A204.1 (cell line): ENCODE measurements around the gene WDR75.
"Not testable (repeated sequence)": the region's sequence is repeated elsewhere in the genome, so short reads cannot be mapped to it uniquely, and the experiment has no call there.

Experiments
- FAIRE-seq: peaks from 2 replicates; lab custom pipeline; 2012; peaks lifted over from hg19 to GRCh38; lab: Jason Lieb, UNC

Gene WDR75

DNA sequence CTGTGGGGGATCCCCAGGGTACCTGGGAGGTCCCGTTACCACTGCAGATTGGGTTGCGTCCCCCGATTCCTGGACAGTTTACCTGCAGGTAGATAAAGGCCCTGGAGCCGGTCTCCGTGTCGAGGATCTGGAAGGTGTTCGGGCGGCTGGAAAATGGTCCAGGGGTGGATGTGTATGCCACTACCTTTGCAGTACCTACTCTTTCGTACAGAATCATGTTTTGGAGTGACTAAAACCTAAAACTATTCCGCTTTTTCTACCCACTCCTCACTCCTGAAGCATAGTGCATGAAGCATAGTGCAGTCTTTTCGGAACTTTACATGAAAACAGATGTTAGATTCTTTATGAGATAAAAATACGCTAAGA lies 418 bp downstream of the WDR75 start:
- FAIRE-seq = no peak

DNA sequence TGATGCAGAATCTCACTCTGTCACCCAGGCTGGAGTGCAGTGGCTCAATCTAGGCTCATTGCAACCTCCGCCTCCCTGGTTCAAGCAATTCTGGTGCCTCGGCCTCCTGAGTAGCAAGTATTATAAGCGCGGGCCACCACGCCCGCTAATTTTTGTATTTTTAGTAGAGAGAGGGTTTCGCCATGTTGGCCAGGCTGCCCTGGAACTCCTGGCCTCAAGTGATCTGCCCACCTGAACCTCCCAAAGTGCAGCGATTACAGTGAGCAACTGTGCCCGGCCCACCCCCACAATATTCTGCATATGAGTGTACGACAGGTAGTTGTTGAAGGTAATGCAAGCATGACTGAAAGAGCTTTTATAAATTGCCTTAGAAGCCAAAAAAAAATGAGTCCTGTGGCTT lies 1.2 kb downstream of the WDR75 start:
- no peak for FAIRE-seq

DNA sequence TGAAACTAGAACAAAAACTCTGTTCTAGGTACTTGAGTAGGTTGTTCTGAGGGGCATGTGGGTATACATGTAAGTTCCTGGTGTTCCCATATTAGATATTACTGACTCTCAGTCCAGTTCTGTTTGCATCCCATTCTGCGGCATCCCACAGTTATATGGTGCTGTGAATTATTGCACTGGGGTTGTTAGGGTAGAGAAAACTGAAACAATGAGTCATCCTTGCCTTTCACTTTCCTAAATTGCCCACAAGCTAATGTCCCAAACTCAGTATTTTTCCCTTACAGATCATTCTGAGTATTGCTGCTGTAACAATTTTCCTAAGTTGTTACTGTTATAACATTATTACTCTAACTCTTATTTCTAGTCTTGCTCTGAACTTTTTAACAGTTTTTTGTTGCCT lies 3.0 kb downstream of the WDR75 start:
- no peak for FAIRE-seq

DNA sequence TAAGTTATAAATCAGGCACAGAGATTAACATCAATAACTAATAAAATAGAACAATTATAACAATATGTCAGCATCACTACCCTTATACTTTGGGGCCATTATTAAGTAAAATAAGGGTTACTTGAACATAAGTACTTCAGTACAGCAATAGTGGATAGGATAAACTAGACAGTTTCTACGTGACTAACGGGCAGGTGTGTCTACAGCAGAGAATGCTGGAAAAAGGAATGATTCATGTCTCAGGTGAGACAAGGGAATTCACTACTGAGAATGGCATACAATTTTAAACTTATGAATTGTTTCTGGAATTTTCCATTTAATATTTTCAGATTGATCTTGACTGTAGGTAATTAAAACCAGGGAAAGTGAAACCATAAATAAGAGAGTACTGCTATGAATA lies 5.5 kb downstream of the WDR75 start:
- no peak for FAIRE-seq

DNA sequence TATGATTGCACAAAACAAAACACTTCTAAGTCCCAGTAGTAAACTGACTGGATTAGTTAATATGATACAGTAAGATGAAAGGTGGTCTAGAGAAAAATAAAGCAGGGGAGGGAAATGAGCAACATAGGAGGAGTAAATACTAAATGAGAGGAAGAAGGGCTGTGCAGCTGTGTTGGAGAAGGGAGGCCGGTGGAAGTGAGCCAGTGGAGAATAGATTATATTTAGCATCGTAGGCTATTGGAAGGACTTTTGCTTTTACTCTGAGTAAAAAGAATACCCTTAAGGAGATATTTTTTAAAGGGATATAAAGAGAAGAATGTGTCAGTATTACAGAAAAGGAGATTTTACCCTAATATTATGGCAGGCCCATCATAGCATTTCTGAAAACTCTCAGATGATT lies 12.7 kb downstream of the WDR75 start:
- no peak for FAIRE-seq

DNA sequence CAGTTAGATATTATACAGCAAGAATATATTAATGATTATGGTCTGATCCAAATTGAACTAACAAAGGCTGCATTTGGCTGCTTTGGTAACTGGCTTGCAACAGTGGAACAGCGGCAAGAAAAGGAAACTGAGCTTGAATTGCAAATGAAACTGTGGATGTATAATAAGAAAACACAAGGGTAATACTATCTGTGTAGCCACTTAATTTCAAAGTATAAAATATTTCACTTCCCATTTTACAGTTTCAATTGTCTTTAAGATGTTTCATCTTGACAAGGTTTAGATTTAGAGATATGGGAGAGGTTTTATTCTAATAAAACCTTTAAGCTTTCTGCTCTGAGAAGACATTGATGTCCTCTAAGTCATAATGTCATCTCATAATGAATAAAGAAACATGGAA lies 23.8 kb downstream of the WDR75 start:
- no peak for FAIRE-seq

DNA sequence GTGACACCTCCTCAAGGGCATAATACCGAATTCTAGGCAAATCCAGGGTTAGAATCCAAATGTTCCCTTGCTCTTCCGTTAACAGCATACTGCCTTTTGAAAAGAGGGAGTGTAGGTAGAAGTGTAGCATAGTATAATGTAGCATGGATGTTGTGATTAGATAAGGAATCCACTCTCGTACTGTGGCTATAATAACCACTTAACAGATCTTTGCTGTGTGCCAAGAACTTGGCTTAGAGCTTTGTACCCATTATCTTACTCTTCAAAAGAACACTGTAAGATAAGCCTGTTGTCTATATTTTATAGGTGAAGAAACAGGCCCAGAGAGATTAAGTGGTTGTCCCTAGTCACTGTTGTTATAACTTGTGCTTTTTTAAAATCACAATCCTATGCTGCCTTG lies 24.2 kb downstream of the WDR75 start:
- FAIRE-seq = no peak

DNA sequence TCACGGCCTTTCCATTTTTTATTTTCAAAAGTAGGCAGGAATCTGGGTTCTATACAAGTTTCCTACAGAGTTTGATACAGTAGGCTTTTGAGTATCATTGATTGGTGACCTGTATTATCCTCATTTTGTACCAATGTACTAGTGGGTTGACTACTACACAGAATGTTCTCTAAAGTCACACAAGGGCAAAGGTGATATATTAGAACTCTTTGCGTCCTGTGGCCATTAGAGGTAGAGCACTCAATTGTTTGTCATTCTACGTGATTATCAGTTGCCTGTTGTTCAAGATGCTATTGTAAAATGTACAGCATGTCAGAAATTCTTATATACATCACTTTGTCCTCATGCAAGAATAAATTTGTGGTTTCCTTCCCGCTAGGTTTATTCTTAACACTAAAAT lies 24.8 kb downstream of the WDR75 start:
- FAIRE-seq = no peak

DNA sequence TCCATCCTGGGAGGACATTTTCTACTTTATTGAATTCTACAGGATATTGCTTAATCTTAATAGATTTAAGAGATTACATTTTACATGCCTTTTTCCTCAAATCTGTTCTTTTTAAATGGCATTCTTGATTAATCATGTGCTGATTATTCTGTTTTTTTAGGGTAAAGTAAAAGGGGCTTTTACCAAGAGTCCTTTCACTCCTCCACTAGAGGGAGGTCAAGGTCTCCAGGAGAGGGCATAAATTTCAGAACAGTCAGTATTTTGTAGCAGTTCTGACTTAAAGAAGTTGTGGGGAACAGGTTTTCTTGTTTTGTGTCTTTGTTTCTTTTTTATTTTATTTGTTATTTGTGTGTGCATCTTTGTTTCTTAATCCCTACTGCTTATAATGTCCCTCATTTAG lies 25.4 kb downstream of the WDR75 start:
- peak; percentile 70 for FAIRE-seq

DNA sequence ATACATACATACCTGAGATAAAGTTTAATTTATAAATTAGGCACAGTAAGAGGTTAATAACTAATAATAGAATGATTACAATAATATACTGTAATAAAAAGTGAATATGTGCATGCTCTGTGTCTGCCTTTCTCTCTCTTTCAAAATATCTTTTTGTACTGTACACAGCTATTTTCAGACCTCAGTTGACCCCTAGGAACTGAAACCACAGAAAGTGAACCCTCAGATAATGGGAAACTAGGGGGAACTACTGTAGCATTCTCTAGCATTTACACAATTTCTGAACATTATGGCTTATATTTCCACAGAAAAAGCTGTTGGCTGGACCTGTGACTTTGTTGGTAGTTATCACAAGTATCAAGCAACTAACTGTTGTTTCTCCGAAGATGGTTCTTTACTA lies 25.9 kb downstream of the WDR75 start:
- FAIRE-seq = no peak

DNA sequence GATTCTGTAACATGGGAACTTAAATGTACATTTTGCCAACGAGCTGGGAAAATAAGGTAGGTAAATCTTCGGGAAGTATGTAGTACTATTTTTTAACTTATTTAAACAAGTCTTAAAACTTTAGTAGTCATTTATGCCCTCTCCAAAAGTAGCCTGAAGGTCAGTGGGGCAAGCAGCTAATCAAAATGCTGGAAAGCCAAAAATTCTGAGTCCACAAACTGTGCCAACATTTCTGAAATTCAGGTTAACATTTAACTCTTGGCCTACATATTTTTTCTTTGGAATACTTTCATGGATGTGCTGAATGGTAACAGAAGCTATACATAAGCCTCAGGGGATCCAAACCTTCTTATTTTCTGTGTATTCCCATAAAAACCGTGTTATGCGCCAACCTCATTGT lies 26.3 kb downstream of the WDR75 start:
- FAIRE-seq = no peak

DNA sequence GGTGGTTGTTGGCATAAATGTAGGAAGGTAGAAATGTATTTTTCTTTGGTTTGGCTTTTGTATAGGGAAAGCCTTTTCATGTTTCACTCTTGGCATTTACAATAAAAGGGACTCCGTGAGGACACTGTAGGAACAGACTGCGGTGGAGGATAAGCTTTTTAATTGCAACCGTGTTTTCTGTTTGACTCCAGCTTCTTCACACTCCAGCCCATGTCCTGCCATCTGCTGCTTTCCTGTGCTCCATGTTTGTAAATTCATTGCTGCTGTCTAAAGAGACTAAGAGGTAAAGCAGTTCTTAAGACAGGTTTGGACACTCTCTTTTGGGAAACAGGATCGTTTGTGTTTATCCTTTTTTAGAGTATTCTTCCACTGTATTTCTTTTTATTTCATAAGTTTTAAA lies 33.3 kb downstream of the WDR75 start:
- FAIRE-seq = no peak

DNA sequence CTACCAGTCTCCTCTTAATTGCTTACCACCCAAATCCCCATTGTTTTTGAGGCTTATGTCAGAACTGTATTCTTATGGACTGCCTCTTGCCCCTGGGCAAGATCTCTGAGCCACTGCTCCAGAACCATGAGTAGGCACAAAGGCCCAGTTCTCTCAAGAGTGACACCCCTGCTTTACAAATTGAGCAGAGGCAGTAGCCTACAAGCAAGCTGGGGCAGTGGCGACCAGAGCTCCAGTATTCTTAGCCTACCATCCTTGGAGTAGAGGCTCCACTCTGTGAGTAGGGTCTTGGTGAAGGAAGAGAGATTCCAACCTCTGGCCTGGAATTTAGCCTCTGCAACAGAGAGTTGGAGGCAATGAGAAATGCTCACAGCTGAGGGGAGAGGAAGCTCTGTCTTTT lies 36.5 kb downstream of the WDR75 start:
- FAIRE-seq = no peak

DNA sequence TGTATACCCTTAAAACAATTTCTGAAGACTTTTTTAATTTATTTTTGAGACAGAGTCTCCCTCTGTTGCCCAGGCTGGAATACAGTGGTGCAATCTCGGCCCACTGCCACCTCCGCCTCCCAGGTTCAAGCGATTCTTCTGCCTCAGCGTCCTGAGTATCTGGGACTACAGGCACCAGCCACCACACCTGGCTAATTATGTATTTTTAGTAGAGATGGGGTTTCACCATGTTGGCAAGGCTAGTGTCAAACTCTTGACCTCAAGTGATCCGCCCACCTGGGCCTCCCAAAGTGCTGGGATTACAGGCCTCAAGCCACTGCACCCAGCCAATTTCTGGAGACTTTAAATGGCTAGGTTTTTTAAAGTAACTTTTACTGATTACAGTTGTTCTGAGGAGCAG lies 37.0 kb downstream of the WDR75 start:
- FAIRE-seq = not testable (repeated sequence)

DNA sequence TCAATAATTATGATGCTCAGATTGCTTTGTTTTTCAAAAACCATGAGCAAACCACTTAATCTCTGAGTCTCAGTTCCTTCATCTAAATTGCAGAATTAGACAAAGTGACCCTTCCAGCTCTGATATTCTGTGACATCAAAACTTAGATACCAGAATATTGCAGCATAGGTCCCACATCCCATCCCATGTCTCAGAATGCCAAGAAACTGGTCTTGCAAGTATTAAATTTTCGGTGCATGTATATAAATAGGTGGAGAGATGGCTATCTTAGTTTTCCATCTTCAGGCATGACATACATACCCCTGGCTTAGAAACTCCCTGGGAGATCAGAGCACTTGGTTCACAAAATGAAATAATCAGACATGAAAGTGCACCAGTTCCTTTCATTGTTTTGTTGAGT lies 39.8 kb downstream of the WDR75 start:
- no peak for FAIRE-seq

DNA sequence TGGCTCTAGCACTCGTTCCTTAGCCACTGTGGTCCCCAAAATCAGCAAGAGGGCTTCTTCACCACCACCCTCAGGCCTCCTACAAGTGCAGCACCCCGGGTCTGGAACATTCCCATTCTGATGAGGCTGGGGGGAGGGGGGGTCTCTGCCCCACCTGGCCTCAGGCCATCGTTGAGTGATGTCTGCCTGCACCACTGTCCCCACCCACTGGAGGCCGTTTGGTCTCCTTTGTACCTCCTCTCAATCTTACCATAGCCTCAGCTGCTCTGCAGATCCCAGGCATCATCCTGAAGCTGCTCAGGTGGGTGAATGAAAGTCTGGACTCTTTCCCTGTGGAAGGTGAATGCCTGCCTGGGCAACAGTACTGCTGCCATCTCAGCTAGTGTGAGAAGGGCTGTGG lies 42.3 kb downstream of the WDR75 start:
- FAIRE-seq = no peak

DNA sequence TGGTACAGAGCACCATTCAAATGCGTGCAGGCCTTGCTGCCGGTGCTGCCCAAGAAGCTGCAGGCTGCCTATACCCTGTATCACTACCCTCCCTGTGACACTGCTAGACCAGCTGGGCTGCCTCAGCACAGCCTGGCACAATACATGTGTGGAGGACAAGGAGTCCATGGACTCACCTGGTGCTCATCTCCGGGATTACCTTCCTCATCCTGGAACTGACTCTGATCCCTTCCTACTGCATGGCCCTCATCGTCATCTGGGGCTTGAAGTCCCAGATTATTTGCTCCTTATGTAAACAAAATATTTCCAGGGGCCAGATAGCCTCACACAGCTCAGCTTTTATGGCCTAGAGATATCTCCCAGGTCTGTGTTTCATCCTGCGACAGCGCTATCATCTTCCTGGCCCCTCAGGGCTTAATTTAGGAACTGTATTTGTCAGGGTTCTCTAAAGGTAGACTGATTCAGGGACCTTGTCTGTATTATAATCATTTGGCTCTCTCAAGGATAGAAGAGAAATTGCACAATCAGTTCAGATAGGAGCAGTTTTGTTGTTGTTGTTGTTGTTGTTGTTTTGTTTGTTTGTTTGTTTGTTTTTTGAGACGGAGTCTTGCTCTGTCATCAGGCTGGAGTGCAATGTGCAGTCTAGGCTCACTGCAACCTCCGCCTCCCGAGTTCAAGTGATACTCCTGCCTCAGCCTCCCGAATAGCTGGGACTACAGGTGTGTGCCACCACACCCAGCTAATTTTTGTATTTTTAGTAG lies 42.9 kb downstream of the WDR75 start:
- no peak for FAIRE-seq

DNA sequence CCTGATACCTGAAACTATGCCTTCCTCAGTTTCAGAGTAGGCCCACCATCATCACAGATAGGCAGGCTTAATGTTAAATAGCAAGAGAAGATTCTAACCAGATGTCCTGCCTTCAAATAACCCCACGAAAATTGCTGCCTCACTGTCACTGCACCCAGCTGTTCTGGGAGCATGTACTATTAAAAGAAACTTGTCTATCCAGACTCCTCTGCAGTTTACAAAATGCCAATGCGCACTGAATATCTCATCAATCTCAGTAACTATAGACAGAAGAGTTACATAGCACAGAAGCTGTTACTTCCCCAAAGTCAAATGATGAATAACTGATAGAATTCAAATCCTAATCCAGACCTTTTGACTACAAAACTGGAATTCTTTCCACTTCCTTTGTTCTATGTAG lies 43.9 kb downstream of the WDR75 start:
- no peak for FAIRE-seq

DNA sequence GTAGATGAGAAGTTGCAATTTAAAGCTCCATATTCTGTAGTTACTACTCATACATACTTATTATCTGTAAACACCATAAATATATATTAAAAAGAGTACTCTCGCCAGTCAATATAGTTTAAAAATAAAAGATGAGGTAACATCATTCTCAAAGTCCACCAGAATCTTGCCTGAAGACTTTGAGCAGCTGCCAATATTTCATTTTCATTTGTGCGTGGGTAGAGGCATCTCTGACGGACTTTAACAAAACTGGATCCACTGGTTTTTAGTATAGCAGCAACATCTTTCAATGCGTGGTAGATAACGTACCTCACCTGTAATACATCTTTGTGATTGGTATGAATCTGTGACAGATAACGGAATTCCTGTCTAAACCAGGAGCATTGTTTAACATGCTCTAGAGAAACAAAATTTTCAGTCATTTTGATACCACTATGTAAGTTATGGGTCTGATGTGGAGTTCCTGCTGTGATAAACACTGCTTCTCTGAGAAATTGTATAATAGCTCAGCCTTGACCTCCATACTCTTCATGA lies 45.0 kb downstream of the WDR75 start:
- FAIRE-seq = no peak

DNA sequence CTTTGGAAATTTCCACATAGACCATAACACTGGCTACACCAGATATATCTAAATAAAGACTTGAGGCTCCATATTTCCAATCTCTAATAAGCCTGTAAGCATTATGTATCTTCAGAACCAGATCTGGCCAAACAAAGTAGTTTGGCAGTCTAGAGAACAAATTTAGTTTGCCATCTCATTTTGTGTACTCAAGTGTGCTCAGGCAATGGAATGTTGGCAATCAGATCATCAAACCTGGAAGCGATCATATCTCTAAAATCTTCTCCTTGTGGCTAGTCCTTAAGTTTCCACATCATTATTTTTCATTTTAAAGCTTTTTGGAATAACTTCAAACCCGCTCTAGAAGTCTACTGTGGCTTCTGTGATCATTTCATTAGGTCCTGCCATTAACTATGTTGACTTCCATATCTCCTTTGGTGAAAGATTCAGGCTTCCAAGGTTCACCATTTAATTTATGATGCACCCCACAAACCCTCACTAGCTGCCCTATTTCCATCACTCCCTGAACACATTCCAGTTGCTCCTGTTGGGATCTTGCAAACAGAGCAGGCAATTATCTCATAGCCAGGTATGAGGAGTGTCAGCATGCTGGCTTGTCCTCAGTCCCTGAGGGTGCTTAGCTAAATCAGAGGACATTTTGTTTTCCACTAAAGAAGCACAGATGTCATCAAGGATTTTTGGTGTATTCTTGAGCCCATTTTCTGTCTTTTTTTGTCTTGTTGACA lies 46.2 kb downstream of the WDR75 start:
- FAIRE-seq = no peak

DNA sequence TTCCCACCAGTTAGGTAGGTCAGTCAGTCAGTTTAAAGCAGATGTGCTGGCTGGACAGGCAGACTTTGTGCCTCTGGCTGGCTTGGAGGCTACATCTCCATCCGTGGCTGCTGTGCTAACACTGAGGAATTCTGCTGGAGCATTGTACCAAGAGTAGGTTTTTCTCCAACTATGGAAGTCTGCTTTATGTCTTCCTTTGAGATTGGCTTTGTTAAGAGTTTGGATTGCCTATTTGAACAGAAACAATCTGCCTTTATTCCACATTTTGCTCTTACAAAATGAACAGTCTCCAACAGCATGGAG lies 46.7 kb downstream of the WDR75 start:
- FAIRE-seq = no peak

DNA sequence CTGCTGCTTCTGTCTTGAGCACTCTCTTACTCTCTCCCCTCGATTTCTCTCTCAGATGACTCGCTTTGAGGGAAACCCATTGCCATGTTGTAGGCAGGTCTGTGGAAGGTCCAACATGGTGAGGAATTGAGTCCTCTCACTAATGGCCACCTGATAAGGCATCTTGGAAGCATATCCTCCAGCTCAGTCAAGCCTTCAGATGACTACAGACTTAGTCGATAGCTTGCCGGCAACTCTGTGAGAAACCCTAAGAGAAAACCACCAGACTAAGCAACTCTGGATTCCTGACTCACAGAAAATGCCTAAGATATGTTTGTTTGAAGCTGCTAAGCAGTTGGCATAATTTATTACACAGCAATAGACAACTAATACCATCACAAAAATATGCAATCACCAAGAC lies 51.2 kb downstream of the WDR75 start:
- no peak for FAIRE-seq

DNA sequence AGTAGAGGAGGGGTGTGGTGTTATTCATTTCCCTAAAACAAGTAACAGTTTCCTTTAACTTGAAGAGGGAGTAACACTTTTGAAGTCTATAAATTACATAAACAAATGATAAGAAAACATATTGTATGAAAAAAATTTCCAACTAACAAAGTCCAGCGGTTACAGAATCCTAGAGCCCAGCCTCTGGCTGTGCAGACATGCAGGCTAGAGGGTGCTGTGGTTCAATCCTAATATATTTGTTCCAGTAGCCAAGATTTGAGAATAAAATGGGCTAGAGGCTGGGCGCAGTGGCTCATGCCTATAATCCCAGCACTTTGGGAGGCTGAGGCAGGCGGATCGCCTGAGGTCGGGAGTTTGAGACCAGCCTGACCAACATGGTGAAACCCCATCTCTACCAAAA lies 56.9 kb downstream of the WDR75 start:
- FAIRE-seq = no peak

DNA sequence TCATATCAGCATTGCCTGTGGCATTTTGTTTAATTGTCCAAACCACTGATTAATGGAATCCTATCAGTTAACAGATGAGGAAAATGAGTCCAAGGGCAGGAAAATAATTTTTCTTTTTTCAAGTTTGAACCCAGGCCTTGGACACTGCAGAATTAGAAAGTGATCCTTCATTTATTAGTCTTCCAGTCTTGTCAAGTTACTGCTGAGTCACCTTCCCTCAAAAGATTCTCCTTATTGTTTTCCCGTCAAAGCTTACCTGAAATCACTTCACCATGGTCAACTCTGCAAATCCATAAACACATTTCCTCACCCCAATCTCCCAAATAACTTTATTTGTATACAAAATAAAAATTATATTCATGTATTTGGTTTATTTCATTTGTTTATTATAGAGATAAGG lies 57.9 kb downstream of the WDR75 start:
- FAIRE-seq = no peak
